Esophagus muscularis mucosa (tissue), 4 donors: ENCODE results near the gene TSHZ3. TPM values are rescaled to one million over a fixed set of nuclear protein-coding genes. Genes with fewer than 3 reads are reported as not detected.
A peak's percentile ranks its signal among the peaks of the same experiment; 100 is the strongest.

Experiments
- DNase-seq: peaks from one replicate; pipeline ENCODE4 v3.0.0-alpha.2; 2017; ENCODE audit errors: extremely low spot score
- H3K27ac ChIP-seq, 4 donors: fragments of 200-600 bp; sonication (generic); replicated peaks in 1 of 4; 1 replicate in 3 of 4; 2 replicates in 1 of 4; pipeline ENCODE4 v1.5.1; 2016 to 2019; ENCODE audit warnings: mild to moderate bottlenecking in 1 of 4
- H3K27me3 ChIP-seq, 4 donors: fragments of 200-600 bp; sonication (generic); one replicate each; pipeline versions ENCODE4 v1.5.1 to v1.6.0; 2016 to 2019
- H3K36me3 ChIP-seq, 4 donors: fragments of 200-600 bp; sonication (generic); one replicate each; pipeline ENCODE4 v1.5.1; 2016 to 2019
- H3K4me1 ChIP-seq, 4 donors: fragments of 200-600 bp; sonication (generic); one replicate each; pipeline ENCODE4 v1.5.1; 2016 to 2019
- H3K4me3 ChIP-seq, 4 donors: fragments of 200-600 bp; sonication (generic); 1 replicate in 2 of 4; 2 replicates in 2 of 4; pipeline ENCODE4 v1.5.1; 2016 to 2019; ENCODE audit warnings: mild to moderate bottlenecking in 4 of 4, moderate library complexity in 1 of 4
- H3K9me3 ChIP-seq, 4 donors: fragments of 200-600 bp; sonication (generic); 1 replicate in 3 of 4; 2 replicates in 1 of 4; pipeline ENCODE4 v1.5.1; 2016 to 2019
- EP300 ChIP-seq: sonication (generic); formaldehyde crosslinking; IDR thresholded peaks from one replicate; pipeline ENCODE4 v1.6.1; 2017; ENCODE audit warnings: antibody characterized with exemption
- POLR2A ChIP-seq: fragments of 450-650 bp; IDR thresholded peaks from one replicate; pipeline ENCODE4 v1.6.1; 2017; ENCODE audit warnings: antibody characterized with exemption, moderate library complexity, mild to moderate bottlenecking, low read depth
- POLR2AphosphoS5 ChIP-seq, 2 donors: sonication (generic); formaldehyde crosslinking; IDR thresholded peaks; one replicate each; pipeline ENCODE4 v1.6.1; 2017; ENCODE audit warnings: antibody characterized with exemption in 2 of 2
- WGBS: methylation state at CpG from one replicate; pipeline ENCODE4 v1.1.5; 2018; 5-methylcytosine and 5-hydroxymethylcytosine counted together
- intact Hi-C: fragments of 100-400 bp; cut with DNase I; formaldehyde crosslinking; loops from one replicate; pipeline ENCODE4 v1.15.1; 2023
- total RNA-seq, 4 donors: library from RNA; depleted of rRNA; stranded (reverse); fragments of >200 nt; gene quantifications; one replicate each; pipeline versions ENCODE4 v1.1.0 to v1.2.1, GENCODE V29; 2016
- TF ChIP-seq, protein P1 (sequence below), 3 experiments: fragments of 200-600 bp in 2 of 3; fragments of 450-650 bp in 1 of 3; sonication (generic) in 2 of 3; IDR thresholded peaks; one replicate each; pipeline ENCODE4 v1.5.1; 2017 to 2019; ENCODE audit warnings: antibody characterized with exemption in 3 of 3, mild to moderate bottlenecking in 2 of 3, moderate library complexity in 1 of 3

TSHZ3 gene
- total RNA-seq, 4 donors from 2014 or later, result 17.1 to 45.5 (median 24.6) TPM

DNA sequence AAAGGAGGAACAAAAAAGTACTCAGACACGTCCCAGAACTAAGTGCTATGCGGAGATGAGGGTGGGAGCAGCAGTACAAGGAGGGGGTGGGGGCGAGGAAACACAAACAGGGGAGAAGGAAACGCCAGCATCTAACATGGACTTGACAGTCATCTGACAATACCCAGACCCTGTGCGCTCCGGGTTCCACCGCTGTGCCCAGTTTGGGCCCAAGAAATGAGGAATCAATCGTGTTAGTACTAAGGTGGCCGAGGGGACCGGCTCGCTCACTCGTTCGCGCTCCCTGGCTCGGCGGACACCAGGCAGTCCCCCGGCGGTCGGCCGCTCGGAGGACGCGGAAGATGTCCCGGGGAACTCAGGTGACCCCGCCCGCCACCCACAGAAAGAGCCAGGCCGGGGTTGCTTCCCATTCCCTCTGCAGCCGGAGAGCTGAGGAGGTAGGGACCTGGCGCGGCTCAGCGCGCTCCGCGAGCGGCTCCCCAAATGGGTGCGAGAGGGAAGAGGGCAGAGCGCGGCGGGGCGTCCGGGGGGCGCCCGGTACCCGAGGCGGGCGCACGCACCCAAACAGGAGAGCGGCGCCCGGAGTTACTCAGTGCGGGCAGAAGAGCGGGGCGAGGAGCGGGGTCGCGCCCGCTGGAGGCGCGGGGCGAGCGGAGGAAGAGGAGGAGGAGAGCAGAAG lies 616 bp downstream of the TSHZ3 start:
- H3K9me3 ChIP-seq, result no peaks in the 10 kb centered on the region
- peaks cover 0 to 12% (median 0%) of the 10 kb centered on the region in 4 donors for H3K27me3 ChIP-seq
- intact Hi-C loops, result no loop called here
- peak overlapping the region; percentile 76 to 98 (median 88) for H3K4me3 ChIP-seq
- no peak for DNase-seq
- H3K4me1 ChIP-seq, result peaks cover 21 to 74% (median 67%) of the 10 kb centered on the region in 4 donors
- H3K36me3 ChIP-seq, result no peaks in the 10 kb centered on the region
- H3K27ac ChIP-seq, result peak overlapping the region; percentile 93 to 99 (median 96)
- TF ChIP-seq POLR2AphosphoS5 (IDR thresholded peaks at IDR 0.05) (peak in 1 of 2 donors; percentile 13), POLR2A (no peak), EP300 (no peak)
- TF ChIP-seq, protein P1, sequence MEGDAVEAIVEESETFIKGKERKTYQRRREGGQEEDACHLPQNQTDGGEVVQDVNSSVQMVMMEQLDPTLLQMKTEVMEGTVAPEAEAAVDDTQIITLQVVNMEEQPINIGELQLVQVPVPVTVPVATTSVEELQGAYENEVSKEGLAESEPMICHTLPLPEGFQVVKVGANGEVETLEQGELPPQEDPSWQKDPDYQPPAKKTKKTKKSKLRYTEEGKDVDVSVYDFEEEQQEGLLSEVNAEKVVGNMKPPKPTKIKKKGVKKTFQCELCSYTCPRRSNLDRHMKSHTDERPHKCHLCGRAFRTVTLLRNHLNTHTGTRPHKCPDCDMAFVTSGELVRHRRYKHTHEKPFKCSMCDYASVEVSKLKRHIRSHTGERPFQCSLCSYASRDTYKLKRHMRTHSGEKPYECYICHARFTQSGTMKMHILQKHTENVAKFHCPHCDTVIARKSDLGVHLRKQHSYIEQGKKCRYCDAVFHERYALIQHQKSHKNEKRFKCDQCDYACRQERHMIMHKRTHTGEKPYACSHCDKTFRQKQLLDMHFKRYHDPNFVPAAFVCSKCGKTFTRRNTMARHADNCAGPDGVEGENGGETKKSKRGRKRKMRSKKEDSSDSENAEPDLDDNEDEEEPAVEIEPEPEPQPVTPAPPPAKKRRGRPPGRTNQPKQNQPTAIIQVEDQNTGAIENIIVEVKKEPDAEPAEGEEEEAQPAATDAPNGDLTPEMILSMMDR (IDR thresholded peaks at IDR 0.05), result no peak
- WGBS, result 2% methylated on average over 26 of the region's 61 CpGs

DNA sequence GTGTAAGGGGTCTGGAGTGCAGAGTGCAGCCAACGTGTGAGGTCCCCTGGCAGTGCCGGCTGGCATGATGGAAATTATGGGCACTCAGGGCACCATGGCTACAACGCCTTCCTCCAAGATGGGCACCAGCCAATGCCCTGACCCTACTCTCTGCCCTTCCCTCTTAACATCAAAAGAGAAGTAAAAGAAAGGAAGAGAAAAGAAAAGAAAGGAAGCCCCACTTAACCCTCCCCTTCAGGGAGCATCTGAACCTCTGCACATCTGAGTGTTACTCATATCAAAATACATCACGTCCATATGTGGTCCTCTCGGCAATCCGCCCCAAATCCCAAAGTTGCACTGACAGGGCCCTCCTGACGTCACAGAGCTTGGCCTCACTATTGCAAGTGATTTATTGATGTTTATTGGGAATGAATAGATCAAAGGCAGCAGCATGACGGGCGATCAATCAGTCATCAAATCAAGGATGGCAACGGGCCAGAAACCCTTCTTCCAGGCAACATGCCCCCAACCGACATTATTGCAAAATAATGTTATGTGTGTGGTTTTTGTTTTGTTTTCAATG lies 1.3 kb downstream of the TSHZ3 start:
- H3K9me3 ChIP-seq, result no peaks in the 10 kb centered on the region
- DNase-seq, result no peak
- peaks cover 21 to 72% (median 63%) of the 10 kb centered on the region in 4 donors for H3K4me1 ChIP-seq
- TF ChIP-seq POLR2AphosphoS5 (IDR thresholded peaks at IDR 0.05) (no peak), EP300 (no peak), POLR2A (no peak)
- TF ChIP-seq, protein P1 (IDR thresholded peaks at IDR 0.05), result no peak
- intact Hi-C loops, result no loop called here
- peaks cover 0 to 7% (median 0%) of the 10 kb centered on the region in 4 donors for H3K27me3 ChIP-seq
- H3K27ac ChIP-seq, result peak overlapping the region; percentile 93 to 99 (median 96)
- H3K4me3 ChIP-seq, result peak overlapping the region; percentile 76 to 98 (median 88)
- no peaks in the 10 kb centered on the region for H3K36me3 ChIP-seq
- WGBS, result 10% methylated on average over 11 of the region's 11 CpGs

DNA sequence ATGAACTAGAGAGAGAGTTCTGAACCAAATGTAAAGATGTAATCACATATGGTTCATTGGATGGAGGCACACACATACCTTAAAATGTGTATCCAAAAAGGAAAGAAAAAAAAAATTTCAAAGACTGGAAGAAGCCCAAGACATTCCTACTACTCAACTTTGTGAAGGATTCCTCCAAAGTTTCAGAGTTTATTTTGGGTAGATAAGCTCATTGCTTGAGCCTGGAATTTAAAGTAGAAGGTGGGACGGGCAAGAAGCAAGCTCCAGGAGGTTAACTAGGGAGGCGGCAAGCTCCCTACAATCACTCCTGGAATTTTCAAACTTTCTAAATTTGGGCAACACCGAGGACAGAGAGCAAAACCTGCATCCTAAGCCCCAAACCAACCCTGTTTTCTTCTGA lies 1.9 kb downstream of the TSHZ3 start:
- DNase-seq, result no peak
- Histone ChIP-seq H3K27ac (peak overlapping the region; percentile 93 to 99 (median 96)), H3K4me3 (peak overlapping the region; percentile 76 to 98 (median 88)), H3K27me3 (peaks cover 0 to 2% (median 0%) of the 10 kb centered on the region in 4 donors), H3K9me3 (no peaks in the 10 kb centered on the region), H3K36me3 (no peaks in the 10 kb centered on the region), H3K4me1 (peaks cover 21 to 67% (median 58%) of the 10 kb centered on the region in 4 donors)
- intact Hi-C loops, result no loop called here
- 39% methylated on average over 3 of the region's 3 CpGs for WGBS
- TF ChIP-seq EP300, result no peak
- TF ChIP-seq POLR2AphosphoS5 (IDR thresholded peaks at IDR 0.05), result no peak
- TF ChIP-seq, protein P1 (IDR thresholded peaks at IDR 0.05), result no peak

DNA sequence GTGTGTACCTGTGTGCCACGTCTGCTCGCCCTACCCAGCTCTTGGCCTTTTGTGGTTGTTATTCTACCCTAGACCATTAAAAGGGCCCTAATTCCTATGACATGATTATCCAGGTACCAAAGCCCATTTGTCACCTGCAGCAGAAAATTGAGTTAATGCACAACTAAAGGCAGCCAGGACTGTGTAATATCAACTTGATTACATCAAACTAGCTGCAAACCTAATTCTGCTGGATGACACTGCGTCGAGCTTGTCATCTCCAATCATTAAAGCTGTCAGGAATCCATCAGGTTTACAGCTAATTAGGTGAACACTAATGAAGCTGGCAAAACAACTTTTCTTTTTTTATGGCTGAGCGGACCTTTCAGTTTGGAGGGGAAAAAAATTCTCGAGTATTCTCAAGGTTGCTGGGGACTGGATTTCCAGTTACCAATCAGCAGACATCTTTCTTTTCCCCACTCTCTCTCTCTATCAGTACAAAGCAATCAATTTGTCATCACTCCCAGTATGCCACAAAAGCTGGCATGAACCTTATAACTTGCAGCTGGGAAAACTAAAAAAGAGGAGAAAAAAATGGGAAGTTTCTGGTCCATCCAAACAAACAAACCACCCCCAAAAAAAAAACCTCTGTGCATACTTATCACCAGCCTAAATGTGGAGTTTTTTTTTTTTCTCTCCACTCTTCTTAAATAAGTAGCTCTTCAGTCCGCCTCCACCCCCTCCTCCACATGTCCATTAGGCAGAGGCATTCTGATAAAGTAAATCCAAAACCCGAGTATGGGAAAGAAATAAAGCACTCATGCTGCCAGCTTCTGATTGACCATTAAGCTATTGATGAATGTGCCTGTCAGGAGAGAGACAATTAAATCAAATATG lies 2.8 kb downstream of the TSHZ3 start:
- intact Hi-C loops, result no loop called here
- peaks cover 12 to 67% (median 55%) of the 10 kb centered on the region in 4 donors for H3K4me1 ChIP-seq
- no peak for DNase-seq

More for the DNA sequence above, 2.8 kb downstream of the TSHZ3 start:
- Histone ChIP-seq H3K27me3 (no peaks in the 10 kb centered on the region), H3K9me3 (no peaks in the 10 kb centered on the region), H3K27ac (peak overlapping the region; percentile 23 to 96 (median 94)), H3K4me3 (no peak overlapping the region), H3K36me3 (no peaks in the 10 kb centered on the region)
- TF ChIP-seq, protein P1 (IDR thresholded peaks at IDR 0.05), result no peak
- TF ChIP-seq POLR2A, result no peak
- TF ChIP-seq POLR2AphosphoS5 (IDR thresholded peaks at IDR 0.05), result no peak
- no peak for TF ChIP-seq EP300
- 78% methylated on average over 8 of the region's 8 CpGs for WGBS
